Measurements from ENCODE around the gene SPANXN5. TPM values are rescaled to one million over a fixed set of nuclear protein-coding genes. Genes with fewer than 3 reads are reported as not detected.
"Not testable (repeated sequence)": the region's sequence is repeated elsewhere in the genome, so short reads cannot be mapped to it uniquely, and the experiment has no call there.

SPANXN5 gene
- total RNA-seq, 2 donors from 2014 or later = 0.68 TPM; not detected in 1

DNA sequence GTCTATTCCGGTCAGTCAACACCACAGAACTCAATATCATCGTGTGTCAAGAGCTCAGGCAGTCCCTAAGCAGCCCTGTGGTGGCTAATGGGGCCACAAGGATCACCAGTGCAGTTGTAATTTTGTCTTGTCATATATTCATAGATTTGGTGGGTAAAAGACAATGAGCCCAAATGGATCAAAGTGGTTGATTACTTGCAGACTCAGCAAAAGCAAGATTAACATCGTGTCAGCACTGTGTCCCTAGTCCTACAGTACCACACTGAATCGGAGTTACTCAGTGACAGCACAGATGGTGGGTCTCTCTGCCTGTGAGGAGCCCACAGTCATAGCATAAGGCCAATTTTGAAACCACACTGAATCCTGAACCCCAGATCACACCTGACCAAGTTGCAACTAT lies 22.6 kb upstream of the SPANXN5 start:
- Histone ChIP-seq H3K9me3 (no peaks in the 10 kb centered on the region), H3K27ac (no peak overlapping the region), H3K4me1 (replicated peaks) (no peaks in the 10 kb centered on the region), H3K36me3 (no peaks in the 10 kb centered on the region), H3K27me3 (replicated peaks; ENCODE audit: insufficient read depth) (no peaks in the 10 kb centered on the region), H3K4me3 (no peak overlapping the region)
- DNase-seq (ENCODE audit: low spot score) = no peak
- intact Hi-C loops (cut with DNase I) = no loop called here
- WGBS = 73% methylated on average over 3 of the region's 4 CpGs
- TF ChIP-seq POLR2AphosphoS5 (IDR thresholded peaks at IDR 0.05) (no peak), POLR2A (IDR thresholded peaks at IDR 0.05) (no peak)
- TF ChIP-seq, protein P1, sequence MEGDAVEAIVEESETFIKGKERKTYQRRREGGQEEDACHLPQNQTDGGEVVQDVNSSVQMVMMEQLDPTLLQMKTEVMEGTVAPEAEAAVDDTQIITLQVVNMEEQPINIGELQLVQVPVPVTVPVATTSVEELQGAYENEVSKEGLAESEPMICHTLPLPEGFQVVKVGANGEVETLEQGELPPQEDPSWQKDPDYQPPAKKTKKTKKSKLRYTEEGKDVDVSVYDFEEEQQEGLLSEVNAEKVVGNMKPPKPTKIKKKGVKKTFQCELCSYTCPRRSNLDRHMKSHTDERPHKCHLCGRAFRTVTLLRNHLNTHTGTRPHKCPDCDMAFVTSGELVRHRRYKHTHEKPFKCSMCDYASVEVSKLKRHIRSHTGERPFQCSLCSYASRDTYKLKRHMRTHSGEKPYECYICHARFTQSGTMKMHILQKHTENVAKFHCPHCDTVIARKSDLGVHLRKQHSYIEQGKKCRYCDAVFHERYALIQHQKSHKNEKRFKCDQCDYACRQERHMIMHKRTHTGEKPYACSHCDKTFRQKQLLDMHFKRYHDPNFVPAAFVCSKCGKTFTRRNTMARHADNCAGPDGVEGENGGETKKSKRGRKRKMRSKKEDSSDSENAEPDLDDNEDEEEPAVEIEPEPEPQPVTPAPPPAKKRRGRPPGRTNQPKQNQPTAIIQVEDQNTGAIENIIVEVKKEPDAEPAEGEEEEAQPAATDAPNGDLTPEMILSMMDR (IDR thresholded peaks at IDR 0.05) = no peak

DNA sequence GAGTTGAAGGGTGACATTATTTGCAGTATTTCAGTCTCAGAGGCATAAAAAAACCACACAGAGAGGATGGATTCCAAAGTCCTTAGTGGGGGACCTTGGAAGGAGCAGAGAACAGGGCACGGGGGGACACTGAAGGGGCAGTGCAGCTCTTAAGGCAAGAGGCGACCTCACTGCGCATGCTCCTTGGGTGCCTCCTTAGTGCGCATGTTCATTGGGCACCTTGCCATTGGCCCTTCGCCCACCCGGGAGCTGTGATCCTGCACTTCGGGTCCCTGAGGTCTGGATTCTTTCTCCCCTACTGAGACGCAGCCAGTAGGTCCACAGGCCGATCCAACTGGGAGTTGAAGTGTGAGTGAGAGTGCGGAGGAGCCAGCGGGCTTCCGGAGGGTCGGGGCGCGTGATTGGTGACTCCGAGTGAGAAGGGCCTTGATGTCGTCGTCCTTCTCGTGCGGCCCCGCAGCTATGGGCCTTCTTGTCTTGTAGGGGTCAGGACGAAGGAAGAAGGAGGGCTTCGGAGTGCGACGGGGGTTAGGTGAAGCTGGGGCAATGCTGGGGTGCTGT lies 13.9 kb upstream of the SPANXN5 start, which contains the start of gene XAGE5:
XAGE5 (plus strand) TSS at position 223 of the 561 bp plus-strand sequence. CDS start 1,280 bp downstream, outside the sequence.
- 86% methylated on average over 12 of the region's 25 CpGs for WGBS
- Histone ChIP-seq H3K4me3 (no peak within 1 kb of the TSS), H3K9me3 (no peaks in the 10 kb centered on the region), H3K27me3 (replicated peaks; ENCODE audit: insufficient read depth) (no peaks in the 10 kb centered on the region), H3K4me1 (replicated peaks) (no peaks in the 10 kb centered on the region), H3K27ac (no peak within 1 kb of the TSS), H3K36me3 (no peaks in the 10 kb centered on the region)
- intact Hi-C loops (cut with DNase I) = no loop called here
- no peak for TF ChIP-seq POLR2AphosphoS5 (IDR thresholded peaks at IDR 0.05)
- DNase-seq (ENCODE audit: low spot score) = no peak

DNA sequence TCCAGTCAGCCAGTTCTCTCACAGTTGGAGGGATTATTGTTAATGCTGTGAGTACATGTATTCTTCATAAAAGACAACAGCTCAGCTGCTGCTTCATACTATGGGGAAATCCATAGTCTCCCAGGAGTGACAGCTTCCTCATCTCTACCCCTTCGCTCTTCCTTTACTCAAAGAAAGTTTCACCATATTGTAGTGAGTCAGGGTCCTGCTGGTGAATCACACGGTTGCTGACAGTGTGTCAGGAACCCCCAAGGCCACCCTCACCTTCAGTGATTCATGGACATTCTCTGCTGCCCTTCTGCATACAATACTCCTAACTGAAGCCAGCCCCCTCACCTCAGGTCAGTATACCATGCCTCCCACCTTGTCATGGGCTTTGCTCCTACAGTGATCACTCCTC lies 7.6 kb upstream of the SPANXN5 start:
- H3K9me3 ChIP-seq; DNase-seq (ENCODE audit: low spot score); H3K36me3 ChIP-seq; intact Hi-C loops (cut with DNase I); H3K4me3 ChIP-seq; H3K27ac ChIP-seq; H3K4me1 ChIP-seq (replicated peaks); H3K27me3 ChIP-seq (replicated peaks; ENCODE audit: insufficient read depth): not testable (repeated sequence)
- WGBS = 68% methylated on average over 2 of the region's 2 CpGs

DNA sequence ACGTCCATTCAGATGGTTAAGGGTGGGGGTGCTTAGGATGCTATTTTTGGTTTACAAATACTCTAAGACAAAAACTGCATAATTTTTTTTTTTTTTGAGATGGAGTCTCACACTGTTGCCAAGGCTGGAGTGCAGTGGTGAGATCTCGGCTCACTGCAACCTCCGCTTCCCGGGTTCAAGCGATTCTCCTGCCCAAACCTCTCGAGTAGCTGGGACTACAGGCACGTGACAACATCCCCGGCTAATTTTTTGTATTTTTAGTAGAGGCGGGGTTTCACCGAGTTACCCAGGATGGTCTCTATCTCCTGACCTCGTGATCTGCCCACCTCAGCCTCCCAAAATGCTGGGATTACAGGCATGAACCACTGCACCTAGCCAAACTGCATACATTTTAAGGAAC lies 23.7 kb downstream of the SPANXN5 start:
- WGBS = 90% methylated on average over 10 of the region's 11 CpGs
- H3K36me3 ChIP-seq; H3K27me3 ChIP-seq (replicated peaks; ENCODE audit: insufficient read depth); H3K4me1 ChIP-seq (replicated peaks); intact Hi-C loops (cut with DNase I); H3K9me3 ChIP-seq; DNase-seq (ENCODE audit: low spot score); H3K27ac ChIP-seq; H3K4me3 ChIP-seq: not testable (repeated sequence)

DNA sequence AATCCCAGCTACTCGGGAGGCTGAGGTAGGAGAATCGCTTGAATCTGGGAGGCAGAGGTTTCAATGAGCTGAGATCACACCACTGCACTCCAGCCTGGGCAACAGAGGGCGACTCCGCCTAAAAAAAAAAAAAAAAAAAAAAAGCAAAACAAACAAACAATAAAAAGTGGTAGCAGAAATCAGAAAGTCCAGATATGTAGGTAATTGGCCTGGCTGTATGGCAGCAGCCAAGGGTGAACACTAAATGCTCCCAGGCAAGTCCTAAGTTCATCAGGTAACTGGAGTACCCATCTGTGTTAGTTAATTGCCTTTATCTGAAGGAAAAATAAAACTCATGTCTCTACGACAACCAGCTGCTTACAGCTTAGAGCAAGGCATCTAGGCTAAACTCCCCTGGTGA lies 31.2 kb downstream of the SPANXN5 start:
- H3K4me3 ChIP-seq; DNase-seq (ENCODE audit: low spot score); H3K9me3 ChIP-seq; intact Hi-C loops (cut with DNase I); H3K4me1 ChIP-seq (replicated peaks); H3K27ac ChIP-seq; H3K27me3 ChIP-seq (replicated peaks; ENCODE audit: insufficient read depth); H3K36me3 ChIP-seq: not testable (repeated sequence)
- no CpG with 5 or more reads among the region's 5 CpGs for WGBS

DNA sequence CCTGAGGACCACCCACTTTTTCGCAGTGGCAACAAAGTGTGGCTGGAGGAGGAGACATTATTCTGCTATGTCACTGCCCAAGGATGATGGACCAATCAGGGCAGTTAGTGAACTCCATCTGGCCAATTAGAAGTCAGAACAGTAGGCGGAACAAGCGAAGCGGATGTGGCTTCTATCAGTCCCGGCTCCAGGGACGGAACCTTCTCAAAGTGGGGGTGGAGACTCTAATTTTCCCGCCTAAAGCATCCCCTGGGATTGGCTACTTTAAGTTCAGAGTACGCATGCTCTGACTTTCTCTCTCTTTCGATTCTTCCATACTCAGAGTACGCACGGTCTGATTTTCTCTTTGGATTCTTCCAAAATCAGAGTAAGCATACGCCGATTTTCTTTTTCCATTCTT lies 46.3 kb downstream of the SPANXN5 start, which contains the start of gene SSX2B:
SSX2B (plus strand) TSS at position 301 of the 400 bp plus-strand sequence. CDS start 1,429 bp downstream, outside the sequence.
- WGBS = no CpG with 5 or more reads among the region's 13 CpGs
- H3K27me3 ChIP-seq (replicated peaks; ENCODE audit: insufficient read depth); intact Hi-C loops (cut with DNase I); H3K27ac ChIP-seq; H3K9me3 ChIP-seq; DNase-seq (ENCODE audit: low spot score); H3K36me3 ChIP-seq; H3K4me3 ChIP-seq; H3K4me1 ChIP-seq (replicated peaks): not testable (repeated sequence)

Small RNAs within 50 kb of the gene (small RNA-seq; reads per million reads assigned to genes)
- gene AC244505.6 (0 reads per million in 2 donors), gene AC244505.7 (0 reads per million in 2 donors)

Other genes starting within 250 kb of the SPANXN5 start
- gene SSX7, start 142.5 kb downstream of the SPANXN5 start, total RNA-seq = not detected
- 10 to 100 TPM in 1 of 2 donors, not detected in 1; 12.4 TPM for gene SSX2, start 90.2 kb downstream of the SPANXN5 start, total RNA-seq
- not detected for gene SSX2B, start 46.2 kb downstream of the SPANXN5 start, total RNA-seq
- not detected for gene XAGE5, start 13.9 kb upstream of the SPANXN5 start, total RNA-seq
- gene XAGE3, start 70.7 kb upstream of the SPANXN5 start, total RNA-seq = not detected
- 10 to 100 TPM; 11.3 to 55.2 TPM for gene FAM156B, start 99.9 kb upstream of the SPANXN5 start, total RNA-seq
- gene FAM156A, start 161.1 kb upstream of the SPANXN5 start, total RNA-seq = 10 to 100 TPM in 1 of 2 donors, 1 to 10 TPM in 1; 4.6 to 55.5 TPM